Measurements from ENCODE around the gene TRRAP. TPM values are rescaled to one million over a fixed set of nuclear protein-coding genes. Genes with fewer than 3 reads are reported as not detected.

TRRAP gene
- total RNA-seq, 2 donors from 2014 or later = 21.1 to 25.2 TPM

- 75 to 83% methylated on average over 3 of the region's 3 CpGs for WGBS, 2 donors
- Histone ChIP-seq H3K4me3 (no peak overlapping the region), H3K27ac (peak overlapping the region in 1 of 4 donors; percentile 29), H3K4me1 (peaks cover 4% of the 10 kb centered on the region), H3K9me3 (no peaks in the 10 kb centered on the region), H3K27me3 (no peaks in the 10 kb centered on the region), H3K36me3 (replicated peaks in 1 of 2; ENCODE audit: insufficient read depth in 1 of 2, low read depth in 2 of 2) (no peaks in the 10 kb centered on the region)
- DNase-seq (peak in 1 of 4 donors; percentile 6), ATAC-seq (peak; percentile 12)
- TF ChIP-seq CTCF (IDR thresholded peaks at IDR 0.05) (no peak), POLR2A (IDR thresholded peaks at IDR 0.05) (no peak)
- intact Hi-C loops (cut with DNase I) = no loop called here
These were observed 143.7 kb downstream of the TRRAP start for GRCh38 chr7:99021941-99022560.

GRCh38 chr7:99024066-99024465 is 145.7 kb downstream of the TRRAP start:
- ATAC-seq (no peak), DNase-seq (no peak)
- intact Hi-C loops (cut with DNase I) = no loop called here
- no peaks in the 10 kb centered on the region for H3K9me3 ChIP-seq
- no peak overlapping the region for H3K4me3 ChIP-seq
- peaks cover 2 to 4% of the 10 kb centered on the region in 2 donors for H3K36me3 ChIP-seq (replicated peaks in 1 of 2; ENCODE audit: insufficient read depth in 1 of 2, low read depth in 2 of 2)
- peaks cover 4% of the 10 kb centered on the region for H3K4me1 ChIP-seq
- no peaks in the 10 kb centered on the region for H3K27me3 ChIP-seq
- no peak overlapping the region for H3K27ac ChIP-seq
- no peak for TF ChIP-seq POLR2A (IDR thresholded peaks at IDR 0.05)
- TF ChIP-seq CTCF (IDR thresholded peaks at IDR 0.05) = no peak

- Histone ChIP-seq H3K4me1 (peaks cover 1% of the 10 kb centered on the region), H3K36me3 (replicated peaks in 1 of 2; ENCODE audit: insufficient read depth in 1 of 2, low read depth in 2 of 2) (peaks cover 15 to 16% of the 10 kb centered on the region in 2 donors)
- WGBS, 2 donors = 75 to 90% methylated on average over 3 of the region's 3 CpGs
These were observed 148.9 kb downstream of the TRRAP start for GRCh38 chr7:99027241-99027640.

GRCh38 chr7:99027841-99028240 is 149.5 kb downstream of the TRRAP start:
- Histone ChIP-seq H3K4me3 (no peak overlapping the region), H3K36me3 (replicated peaks in 1 of 2; ENCODE audit: insufficient read depth in 1 of 2, low read depth in 2 of 2) (peaks cover 16 to 19% of the 10 kb centered on the region in 2 donors), H3K4me1 (no peaks in the 10 kb centered on the region), H3K27ac (no peak overlapping the region), H3K9me3 (peaks cover 0 to 6% (median 0%) of the 10 kb centered on the region in 3 donors), H3K27me3 (no peaks in the 10 kb centered on the region)
- intact Hi-C loops (cut with DNase I) = no loop called here
- DNase-seq = no peak
- no peak for ATAC-seq
- WGBS, 2 donors = 93 to 96% methylated on average over 18 to 20 of the region's 20 CpGs
- no peak for TF ChIP-seq POLR2A (IDR thresholded peaks at IDR 0.05)
- TF ChIP-seq CTCF (IDR thresholded peaks at IDR 0.05) = no peak

More at GRCh38 chr7:99027241-99027640, 148.9 kb downstream of the TRRAP start:
- intact Hi-C loops (cut with DNase I) = no loop called here
- TF ChIP-seq CTCF (IDR thresholded peaks at IDR 0.05) = no peak
- no peak for TF ChIP-seq POLR2A (IDR thresholded peaks at IDR 0.05)
- ATAC-seq (no peak), DNase-seq (no peak)
- no peak overlapping the region for H3K27ac ChIP-seq
- H3K4me3 ChIP-seq = no peak overlapping the region
- H3K9me3 ChIP-seq = peaks cover 0 to 6% (median 0%) of the 10 kb centered on the region in 3 donors
- no peaks in the 10 kb centered on the region for H3K27me3 ChIP-seq

Measured in body of pancreas (tissue), 4 donors.